ENCODE results near the gene MSMO1.
A peak's percentile ranks its signal among the peaks of the same experiment; 100 is the strongest.
"Not testable (repeated sequence)": the region's sequence is repeated elsewhere in the genome, so short reads cannot be mapped to it uniquely, and the experiment has no call there.

MSMO1 gene

GRCh38 chr4:165327211-165328100 lies at the start of gene MSMO1:
MSMO1 (plus strand) TSS chr4:165327669; CDS start chr4:165333371, 5,702 bp downstream.
- peak; percentile 97 for FAIRE-seq

- not testable (repeated sequence) for FAIRE-seq
Observed at GRCh38 chr4:165279531-165279930, 47.9 kb upstream of the MSMO1 start.

- not testable (repeated sequence) for FAIRE-seq
Observed at GRCh38 chr4:165284697-165285096, 42.8 kb upstream of the MSMO1 start.

- not testable (repeated sequence) for FAIRE-seq
Observed at GRCh38 chr4:165286619-165287340, 40.7 kb upstream of the MSMO1 start.

GRCh38 chr4:165288226-165288625 lies 39.2 kb upstream of the MSMO1 start:
- FAIRE-seq, result no peak

GRCh38 chr4:165288639-165289422 lies 38.6 kb upstream of the MSMO1 start:
- peak; percentile 8 for FAIRE-seq

- FAIRE-seq, result no peak
Observed at GRCh38 chr4:165289423-165289785, 38.1 kb upstream of the MSMO1 start.

GRCh38 chr4:165293061-165293460 lies 34.4 kb upstream of the MSMO1 start:
- FAIRE-seq, result peak; percentile 39

GRCh38 chr4:165293927-165294649 lies 33.4 kb upstream of the MSMO1 start:
- FAIRE-seq, result peak; percentile 13

GRCh38 chr4:165294907-165295306 lies 32.6 kb upstream of the MSMO1 start:
- FAIRE-seq, result no peak

- no peak for FAIRE-seq
Observed at GRCh38 chr4:165297626-165298025, 29.8 kb upstream of the MSMO1 start.

- FAIRE-seq, result no peak
Observed at GRCh38 chr4:165299399-165300060, 27.9 kb upstream of the MSMO1 start.

GRCh38 chr4:165301833-165302232 lies 25.6 kb upstream of the MSMO1 start:
- FAIRE-seq, result no peak

- peak; percentile 41 for FAIRE-seq
Observed at GRCh38 chr4:165302658-165303057, 24.8 kb upstream of the MSMO1 start.

GRCh38 chr4:165308166-165308565 lies 19.3 kb upstream of the MSMO1 start:
- FAIRE-seq, result no peak

GRCh38 chr4:165308606-165309005 lies 18.9 kb upstream of the MSMO1 start:
- no peak for FAIRE-seq

GRCh38 chr4:165309456-165309855 lies 18.0 kb upstream of the MSMO1 start:
- FAIRE-seq, result no peak

GRCh38 chr4:165312506-165312905 lies 15.0 kb upstream of the MSMO1 start:
- no peak for FAIRE-seq

GRCh38 chr4:165319030-165319429 lies 8.4 kb upstream of the MSMO1 start:
- no peak for FAIRE-seq

- FAIRE-seq, result no peak
Observed at GRCh38 chr4:165319509-165319908, 8.0 kb upstream of the MSMO1 start.

- FAIRE-seq, result no peak
Observed at GRCh38 chr4:165324236-165324917, 3.1 kb upstream of the MSMO1 start.

Measured in G401.6 (cell line).